RWPE2 (cell line): ENCODE measurements around the gene DHRS2.
A peak's percentile ranks its signal among the peaks of the same experiment; 100 is the strongest.

Experiments used
- ATAC-seq: fragments of 200-7000 bp; cut with Tn5 transposase; 3 replicates; pipeline ENCODE4 v1.9.1; 2021; ENCODE audit warnings: low read depth
- DNase-seq: peaks from one replicate; pipeline ENCODE4 v3.0.0-alpha.2; 2020; ENCODE audit warnings: low spot score
- H3K27ac ChIP-seq: fragments of 450-650 bp; 2 replicates; pipeline ENCODE4 v1.5.1; 2017; ENCODE audit warnings: mild to moderate bottlenecking; ENCODE audit not compliant: poor library complexity, severe bottlenecking
- H3K27me3 ChIP-seq: fragments of 250-450 bp; sonication (Bioruptor Pico); 2 replicates; pipeline ENCODE4 v1.5.1; 2021; ENCODE audit warnings: mild to moderate bottlenecking, moderate library complexity; ENCODE audit not compliant: insufficient read depth, poor library complexity, severe bottlenecking
- H3K36me3 ChIP-seq: fragments of 250-450 bp; sonication (Bioruptor Pico); 2 replicates; pipeline ENCODE4 v1.5.1; 2020; ENCODE audit warnings: low read depth, mild to moderate bottlenecking, moderate library complexity
- H3K4me1 ChIP-seq: fragments of 250-450 bp; sonication (Bioruptor Pico); 2 replicates; pipeline ENCODE4 v1.5.1; 2021; ENCODE audit warnings: mild to moderate bottlenecking, moderate library complexity; ENCODE audit not compliant: insufficient read depth, poor library complexity, severe bottlenecking
- H3K4me3 ChIP-seq: fragments of 250-450 bp; sonication (Bioruptor Pico); 2 replicates; pipeline ENCODE4 v1.5.1; 2021; ENCODE audit warnings: mild to moderate bottlenecking, moderate library complexity; ENCODE audit not compliant: severe bottlenecking
- H3K9me3 ChIP-seq: fragments of 250-450 bp; sonication (Bioruptor Pico); 2 replicates; pipeline ENCODE4 v1.5.1; 2021; ENCODE audit warnings: mild to moderate bottlenecking, moderate library complexity; ENCODE audit not compliant: severe bottlenecking
- CTCF ChIP-seq: fragments of 450-650 bp; IDR thresholded peaks from one replicate; pipeline ENCODE4 v1.5.1; 2017; ENCODE audit warnings: mild to moderate bottlenecking, moderate library complexity; ENCODE audit not compliant: poor library complexity, severe bottlenecking

DHRS2 gene

DNA sequence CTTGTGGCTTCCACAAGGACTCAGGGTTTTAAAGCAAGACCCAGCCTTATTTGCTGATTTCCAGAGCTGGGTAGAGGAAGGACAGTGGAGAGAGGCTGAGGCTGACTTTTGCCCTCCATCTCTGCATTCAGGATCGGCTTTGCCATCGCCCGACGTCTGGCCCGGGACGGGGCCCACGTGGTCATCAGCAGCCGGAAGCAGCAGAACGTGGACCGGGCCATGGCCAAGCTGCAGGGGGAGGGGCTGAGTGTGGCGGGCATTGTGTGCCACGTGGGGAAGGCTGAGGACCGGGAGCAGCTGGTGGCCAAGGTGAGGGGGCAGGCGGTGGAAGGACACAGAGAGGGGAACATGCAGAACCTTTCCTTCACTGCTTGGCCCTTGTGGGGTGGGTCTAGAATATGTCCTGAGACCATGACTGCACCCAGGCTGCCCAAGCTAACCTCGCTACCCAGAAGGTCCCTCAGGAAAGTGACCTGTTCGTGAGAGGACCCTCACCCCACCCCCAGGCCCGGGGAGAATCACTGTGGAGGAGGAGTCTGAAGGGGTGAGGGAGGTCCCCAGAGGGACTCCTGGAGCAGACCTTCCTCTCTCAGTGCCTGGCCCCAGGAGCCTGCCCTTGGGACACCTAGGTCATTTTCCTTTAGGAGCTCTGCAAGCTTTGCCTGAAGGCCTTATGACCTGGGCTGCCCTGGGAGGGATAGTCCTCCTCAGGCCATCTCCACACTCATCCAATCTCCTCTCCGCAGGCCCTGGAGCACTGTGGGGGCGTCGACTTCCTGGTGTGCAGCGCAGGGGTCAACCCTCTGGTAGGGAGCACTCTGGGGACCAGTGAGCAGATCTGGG is 3.1 kb downstream of the DHRS2 start:
- H3K27ac ChIP-seq = peak overlapping the region; percentile 43
- no peaks in the 10 kb centered on the region for H3K9me3 ChIP-seq
- TF ChIP-seq CTCF = no peak
- no peak overlapping the region for H3K4me3 ChIP-seq
- H3K4me1 ChIP-seq = peaks cover 4% of the 10 kb centered on the region
- no peak for ATAC-seq
- no peaks in the 10 kb centered on the region for H3K36me3 ChIP-seq
- DNase-seq = no peak
- H3K27me3 ChIP-seq = no peaks in the 10 kb centered on the region

GRCh38 chr14:23639891-23640523 is 3.8 kb downstream of the DHRS2 start:
- peaks cover 4% of the 10 kb centered on the region for H3K4me1 ChIP-seq
- no peaks in the 10 kb centered on the region for H3K27me3 ChIP-seq
- ATAC-seq = no peak
- no peaks in the 10 kb centered on the region for H3K9me3 ChIP-seq
- TF ChIP-seq CTCF = no peak
- no peaks in the 10 kb centered on the region for H3K36me3 ChIP-seq
- no peak for DNase-seq
- H3K4me3 ChIP-seq = no peak overlapping the region
- H3K27ac ChIP-seq = peak overlapping the region; percentile 43

- TF ChIP-seq CTCF = no peak
- ATAC-seq (peak; percentile 88), DNase-seq (no peak)
- Histone ChIP-seq H3K27me3 (no peaks in the 10 kb centered on the region), H3K36me3 (no peaks in the 10 kb centered on the region), H3K27ac (peak overlapping the region; percentile 43), H3K4me3 (no peak overlapping the region), H3K4me1 (peaks cover 4% of the 10 kb centered on the region), H3K9me3 (no peaks in the 10 kb centered on the region)
Measured at GRCh38 chr14:23640524-23641141, 4.5 kb downstream of the DHRS2 start.

DNA sequence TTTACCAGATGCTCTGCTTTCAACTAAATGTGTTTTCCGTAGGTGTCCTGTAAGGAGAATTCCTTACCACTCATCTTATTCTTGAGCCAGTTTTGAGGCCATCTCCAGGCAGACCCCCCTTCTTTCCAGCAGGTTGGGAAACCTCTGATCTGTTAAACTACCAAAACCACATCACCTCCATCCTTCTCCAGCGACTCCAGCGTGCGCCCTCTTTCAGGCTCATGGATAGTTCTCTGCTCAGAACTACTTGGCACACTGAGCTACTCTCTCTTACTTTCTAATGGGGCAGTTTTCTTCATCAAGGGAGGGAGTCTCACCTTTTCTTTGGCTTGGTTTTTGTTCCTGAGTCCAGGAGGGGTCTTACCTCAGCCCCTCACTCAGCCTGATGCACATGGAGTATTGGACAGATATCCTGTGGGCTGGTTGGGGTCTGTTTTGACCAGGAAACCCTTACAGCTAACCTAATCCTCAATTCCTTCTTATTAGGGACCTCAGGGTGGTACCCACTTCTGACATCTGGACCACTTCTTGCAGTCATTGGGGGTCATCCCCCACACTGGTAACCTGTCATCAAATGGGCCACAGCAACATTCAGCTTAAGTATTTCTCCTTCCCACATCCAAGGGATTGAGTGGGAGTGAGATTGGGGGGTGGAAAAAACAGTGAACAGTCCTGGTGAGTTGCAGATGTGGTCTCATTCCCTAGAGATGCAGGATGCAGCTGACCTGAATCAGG is 5.2 kb downstream of the DHRS2 start:
- DNase-seq (no peak), ATAC-seq (no peak)
- no peaks in the 10 kb centered on the region for H3K36me3 ChIP-seq
- no peaks in the 10 kb centered on the region for H3K27me3 ChIP-seq
- no peak for TF ChIP-seq CTCF
- peaks cover 4% of the 10 kb centered on the region for H3K4me1 ChIP-seq
- no peak overlapping the region for H3K4me3 ChIP-seq
- peak overlapping the region; percentile 43 for H3K27ac ChIP-seq
- no peaks in the 10 kb centered on the region for H3K9me3 ChIP-seq
